Lung (tissue), 12 donors: ENCODE measurements around the gene AIFM3. TPM values are rescaled to one million over a fixed set of nuclear protein-coding genes. Genes with fewer than 3 reads are reported as not detected.

Experiments
- ATAC-seq: fragments of 200-7000 bp; cut with Tn5 transposase; one replicate; pipeline ENCODE4 v1.9.1; 2020; ENCODE audit warnings: moderate number of reproducible peaks; ENCODE audit not compliant: insufficient read depth, low FRiP score
- DNase-seq, 3 donors: peaks; one replicate each; pipeline ENCODE4 v3.0.0-alpha.2; 2013 to 2017
- H3K27ac ChIP-seq, 2 donors: one replicate each; pipeline ENCODE4 v1.5.1; 2013; ENCODE audit warnings: mild to moderate bottlenecking in 2 of 2, moderate library complexity in 2 of 2, control low read depth in 1 of 2, inconsistent platforms in 1 of 2, low read depth in 1 of 2, low read length in 1 of 2
- H3K27me3 ChIP-seq, 3 donors: one replicate each; pipeline ENCODE4 v1.5.1; 2013; ENCODE audit warnings: low read length in 2 of 3; ENCODE audit not compliant: control insufficient read depth in 3 of 3, insufficient read depth in 3 of 3
- H3K36me3 ChIP-seq, 4 donors: one replicate each; pipeline ENCODE4 v1.5.1; 2013; ENCODE audit warnings: low read length in 4 of 4, mild to moderate bottlenecking in 1 of 4, moderate library complexity in 1 of 4; ENCODE audit not compliant: control insufficient read depth in 4 of 4, insufficient read depth in 4 of 4
- H3K4me1 ChIP-seq, 5 donors: one replicate each; pipeline ENCODE4 v1.5.1; 2013; ENCODE audit warnings: low read length in 5 of 5, mild to moderate bottlenecking in 2 of 5, moderate library complexity in 1 of 5; ENCODE audit not compliant: control insufficient read depth in 5 of 5, insufficient read depth in 5 of 5
- H3K4me3 ChIP-seq: one replicate; pipeline ENCODE4 v1.5.1; 2013; ENCODE audit warnings: mild to moderate bottlenecking, control low read depth, moderate library complexity
- H3K9ac ChIP-seq, 2 donors: one replicate each; pipeline ENCODE4 v1.5.1; 2013; ENCODE audit warnings: low read length in 2 of 2, control low read depth in 1 of 2; ENCODE audit not compliant: insufficient read depth in 1 of 2
- H3K9me3 ChIP-seq, 4 donors: one replicate each; pipeline ENCODE4 v1.5.1; 2013; ENCODE audit warnings: low read length in 3 of 4, mild to moderate bottlenecking in 1 of 4, moderate library complexity in 1 of 4; ENCODE audit not compliant: control insufficient read depth in 4 of 4, insufficient read depth in 3 of 4
- CTCF ChIP-seq: IDR thresholded peaks from 2 replicates; pipeline ENCODE4 v1.5.1; 2012; ENCODE audit warnings: mild to moderate bottlenecking; ENCODE audit errors: control extremely low read depth, extremely low read depth
- WGBS, 2 donors: extraction: QIAGEN DNeasy Blood & Tissue Kit; methylation state at CpG; one replicate each; pipeline ENCODE4 v1.1.7; 2013; 5-methylcytosine and 5-hydroxymethylcytosine counted together
- polyA plus RNA-seq, 2 donors: library from polyadenylated mRNA; stranded (reverse); fragments of 200-250 nt; gene quantifications; one replicate each; pipeline ENCODE4 v1.2.1, GENCODE V29; 2013
- total RNA-seq, 2 donors: library from RNA; depleted of rRNA in 1 of 2; stranded (reverse); fragments of >200 nt in 1 of 2; gene quantifications; one replicate each; pipeline ENCODE4 v1.2.1, GENCODE V29; 2014 to 2021
- donor health status: control.
- donor health status: control.
- donor health status: Bipolar disorder and iron deficiency.
- donor health status: healthy.
- donor health status: DM: yes; HTN: yes; CAD: no.

The AIFM3 gene
- total and polyA plus RNA-seq, 4 donors, result 0.48 to 7.5 (median 4.8) TPM

- Histone ChIP-seq H3K9me3 (no peaks in the 10 kb centered on the region), H3K4me1 (peaks cover 0 to 3% (median 0%) of the 10 kb centered on the region in 5 donors), H3K27me3 (peaks cover 0 to 4% (median 0%) of the 10 kb centered on the region in 3 donors), H3K27ac (no peak overlapping the region), H3K36me3 (no peaks in the 10 kb centered on the region), H3K9ac (no peak overlapping the region), H3K4me3 (no peak overlapping the region)
- DNase-seq (peak; percentile 38 to 71 (median 63)), ATAC-seq (no peak)
- TF ChIP-seq CTCF, result no peak
- WGBS, 2 donors, result 72 to 81% methylated on average over 14 of the region's 14 CpGs
These were observed 60.0 kb downstream of the AIFM3 start for GRCh38 chr22:21026783-21027692.

GRCh38 chr22:21028277-21029251 lies 61.5 kb downstream of the AIFM3 start:
- Histone ChIP-seq H3K27ac (no peak overlapping the region), H3K9me3 (no peaks in the 10 kb centered on the region), H3K36me3 (no peaks in the 10 kb centered on the region), H3K27me3 (peaks cover 0 to 9% (median 0%) of the 10 kb centered on the region in 3 donors), H3K4me3 (no peak overlapping the region), H3K9ac (no peak overlapping the region), H3K4me1 (peaks cover 0 to 3% (median 0%) of the 10 kb centered on the region in 5 donors)
- ATAC-seq (no peak), DNase-seq (no peak)
- WGBS, 2 donors, result 90 to 91% methylated on average over 13 of the region's 13 CpGs
- TF ChIP-seq CTCF, result no peak

- Histone ChIP-seq H3K27ac (no peak overlapping the region), H3K9ac (no peak overlapping the region), H3K27me3 (peaks cover 0 to 9% (median 0%) of the 10 kb centered on the region in 3 donors), H3K4me3 (no peak overlapping the region), H3K9me3 (no peaks in the 10 kb centered on the region), H3K4me1 (peaks cover 0 to 3% (median 0%) of the 10 kb centered on the region in 5 donors), H3K36me3 (no peaks in the 10 kb centered on the region)
- DNase-seq (no peak), ATAC-seq (no peak)
- no peak for TF ChIP-seq CTCF
- WGBS, 2 donors, result 75 to 86% methylated on average over 12 of the region's 12 CpGs
These were observed 62.5 kb downstream of the AIFM3 start for GRCh38 chr22:21029486-21030025.
